HepG2 (cell line): Measurements from ENCODE around the gene SH3D19. TPM values are rescaled to one million over a fixed set of nuclear protein-coding genes. Genes with fewer than 3 reads are reported as not detected.

ENCODE experiments used
- ATAC-seq: fragments of 200-7000 bp; cut with Tn5 transposase; 3 replicates; pipeline ENCODE4 v1.9.1; 2020; ENCODE audit warnings: mild to moderate bottlenecking, moderate library complexity
- BruUV-seq: library from RNA; stranded (reverse); fragments of 400-500 nt; replicated peaks from 2 replicates; lab custom pipeline; 2021; lab: Mats Ljungman, UMichigan
- CTCF ChIA-PET: fragments of 300-600 bp; formaldehyde crosslinking; extraction: SDS; loops from one replicate; lab custom pipeline; 2021; ENCODE audit warnings: low total read pairs, inconsistent platforms, low intra/inter-chr PET ratio; lab: Yijun Ruan, JAX
- POLR2A ChIA-PET: fragments of 350-600 bp; sonication (Branson Sonifier 250); formaldehyde crosslinking; loops from one replicate; lab custom pipeline; 2020; ENCODE audit warnings: antibody characterized with exemption, inconsistent platforms; lab: Yijun Ruan, JAX
- DNase-seq: peaks from one replicate; pipeline ENCODE4 v3.0.0-alpha.2; 2015; ENCODE audit warnings: low spot score
- FAIRE-seq: peaks from 3 replicates; lab custom pipeline; 2011; peaks lifted over from hg19 to GRCh38; lab: Jason Lieb, UNC
- H2AFZ ChIP-seq: one replicate; pipeline ENCODE4 v1.6.1; 2011; ENCODE audit warnings: low read length, inconsistent platforms
- H3K27ac ChIP-seq: fragments of 300-600 bp; 3 replicates; pipeline ENCODE4 v1.8.0; 2011; ENCODE audit warnings: mixed run types, mild to moderate bottlenecking, mixed read lengths, low read length, inconsistent platforms; ENCODE audit not compliant: insufficient read depth; ENCODE audit errors: extremely low read length
- H3K27me3 ChIP-seq, 2 experiments: fragments of 200-600 bp in 1 of 2; 2 replicates in 1 of 2; 3 replicates in 1 of 2; pipeline versions ENCODE4 v1.6.0 to v1.8.0; 2011; ENCODE audit warnings: low read length in 2 of 2, mild to moderate bottlenecking in 2 of 2, moderate library complexity in 2 of 2, inconsistent platforms in 1 of 2; ENCODE audit not compliant: insufficient read depth in 2 of 2, control insufficient read depth in 1 of 2
- H3K36me3 ChIP-seq, 2 experiments: fragments of 200-600 bp in 1 of 2; replicated peaks in 1 of 2; 2 replicates in 1 of 2; 3 replicates in 1 of 2; pipeline versions ENCODE4 v1.5.1 to v1.8.0; 2011; ENCODE audit warnings: low read length in 2 of 2, inconsistent platforms in 1 of 2; ENCODE audit not compliant: insufficient read depth in 2 of 2, control insufficient read depth in 1 of 2
- H3K4me1 ChIP-seq: 2 replicates; pipeline ENCODE4 v1.5.1; 2012; ENCODE audit warnings: low read length, inconsistent platforms; ENCODE audit not compliant: insufficient read depth
- H3K4me2 ChIP-seq: 2 replicates; pipeline ENCODE4 v1.6.0; 2011; ENCODE audit warnings: low read depth, low read length, inconsistent platforms
- H3K4me3 ChIP-seq, 3 experiments: fragments of 200-600 bp in 1 of 3; sonication (generic), shearing (Covaris generic) in 1 of 3; replicated peaks in 1 of 3; 2 replicates each; pipeline ENCODE4 v1.5.1; 2011 to 2016; ENCODE audit warnings: low read length in 3 of 3, inconsistent platforms in 2 of 3, low read depth in 2 of 3, mild to moderate bottlenecking in 2 of 3, control low read depth in 1 of 3, mixed read lengths in 1 of 3; ENCODE audit not compliant: insufficient read depth in 1 of 3
- H3K79me2 ChIP-seq: one replicate; pipeline ENCODE4 v1.6.1; 2011; ENCODE audit warnings: low read length, inconsistent platforms; ENCODE audit not compliant: insufficient read depth
- H3K9ac ChIP-seq: 2 replicates; pipeline ENCODE4 v1.6.0; 2011; ENCODE audit warnings: mild to moderate bottlenecking, low read depth, low read length, inconsistent platforms; ENCODE audit not compliant: insufficient read depth
- H3K9me3 ChIP-seq: 2 replicates; pipeline ENCODE4 v1.5.1; 2012; ENCODE audit warnings: mild to moderate bottlenecking, low read length
- H4K20me1 ChIP-seq: 2 replicates; pipeline ENCODE4 v1.6.0; 2011; ENCODE audit warnings: inconsistent platforms, mild to moderate bottlenecking, low read length, moderate library complexity; ENCODE audit not compliant: insufficient read depth
- HNRNPL ChIP-seq: fragments of 200-400 bp; formaldehyde crosslinking; IDR thresholded peaks from 2 replicates; pipeline ENCODE4 v1.6.1; 2017; ENCODE audit warnings: mild to moderate bottlenecking, low read depth, low read length
- HOXD1 ChIP-seq: sonication (generic); formaldehyde crosslinking; IDR thresholded peaks from 2 replicates; pipeline ENCODE4 v1.5.0; 2020; ENCODE audit warnings: missing genetic modification reagents
- NFIC ChIP-seq: IDR thresholded peaks from 2 replicates; pipeline ENCODE4 v1.6.1; 2012; ENCODE audit warnings: mild to moderate bottlenecking, low read length, inconsistent platforms
- PAF1 ChIP-seq: IDR thresholded peaks from 2 replicates; pipeline ENCODE4 v1.6.1; 2016; ENCODE audit warnings: missing genetic modification reagents, missing compliant biosample characterization
- PHF8 ChIP-seq: sonication (generic); formaldehyde crosslinking; IDR thresholded peaks from 2 replicates; pipeline ENCODE4 v1.5.0; 2020; ENCODE audit warnings: missing genetic modification reagents
- POLR2AphosphoS5 ChIP-seq: IDR thresholded peaks from 2 replicates; pipeline ENCODE4 v1.6.1; 2012; ENCODE audit warnings: low read depth, low read length
- RBFOX2 ChIP-seq: fragments of 200-400 bp; formaldehyde crosslinking; IDR thresholded peaks from 2 replicates; pipeline ENCODE4 v1.6.1; 2017; ENCODE audit warnings: low read depth, mild to moderate bottlenecking, low read length
- RBM22 ChIP-seq: fragments of 200-400 bp; formaldehyde crosslinking; optimal IDR thresholded peaks from 2 replicates; pipeline ENCODE3; 2017; ENCODE audit warnings: mild to moderate bottlenecking, low read length, moderate library complexity
- ZNF639 ChIP-seq: conservative IDR thresholded peaks from 2 replicates; pipeline ENCODE4 v1.6.1; 2018; ENCODE audit warnings: missing genetic modification reagents
- WGBS: methylation state at CpG from one replicate; pipeline ENCODE4 v1.1.6; 2017; ENCODE audit warnings: low lambda C conversion rate; 5-methylcytosine and 5-hydroxymethylcytosine counted together
- in situ Hi-C: cut with HindIII; loops from 2 replicates; pipeline ENCODE4 v1.10.0; 2017; ENCODE audit warnings: low pct_unique_long_range_greater_than_20kb; ENCODE audit not compliant: extremely low pct_ligation_motif_present
- intact Hi-C: fragments of 100-400 bp; cut with micrococcal nuclease; formaldehyde crosslinking; loops from one replicate; pipeline ENCODE4 v1.10.0; 2022; ENCODE audit not compliant: unreplicated experiment
- polyA plus RNA-seq, 8 experiments: library from polyadenylated mRNA; depleted of rRNA in 3 of 8; stranded (reverse) in 7 of 8; unstranded in 1 of 8; fragments of >200 nt; fragmentation: Illumina TruSeq in 4 of 8; extraction: Trizol in 4 of 8; gene quantifications; 2 replicates each; pipeline versions ENCODE4 v1.2.1 to v1.2.3, GENCODE V29; 2011 to 2016; ENCODE audit warnings: low read depth in 4 of 8, missing spikeins in 1 of 8, mixed read lengths in 1 of 8; ENCODE audit not compliant: insufficient read depth in 1 of 8
- total RNA-seq, 5 experiments: library from RNA; depleted of rRNA; stranded (reverse); fragments of >200 nt; fragmentation: Illumina TruSeq; extraction: Trizol; gene quantifications; 2 replicates each; pipeline ENCODE4 v1.2.3, GENCODE V29; 2016; ENCODE audit warnings: low read depth in 1 of 5

Gene SH3D19
- total and polyA plus RNA-seq, 2 of the 13 experiments (the other 11 are each of a cell fraction or from before 2014, with no cell fraction given), result 31.2 to 38.0 TPM

- TF ChIP-seq RBM22, result peak; percentile 32
- peak; percentile 72 for TF ChIP-seq RBFOX2
- TF ChIP-seq PAF1 (CRISPR knock-in tag), result peak; percentile 72; the same call in 1 of the 2 replicates
- TF ChIP-seq ZNF639 (CRISPR knock-in tag), result no peak
- 0 out of 2 replicates have a peak, but pooled peaks have one; percentile 44 for TF ChIP-seq NFIC
- no peak for TF ChIP-seq PHF8
- peak; percentile 48 for TF ChIP-seq POLR2AphosphoS5
- TF ChIP-seq HNRNPL, result 0 out of 2 replicates have a peak, but pooled peaks have one; percentile 29
- TF ChIP-seq HOXD1 (CRISPR knock-in tag), result no peak
- DNase-seq, result no peak
- no peak overlapping the region for H3K27ac ChIP-seq
- CTCF ChIA-PET, result no interaction called here
- H3K36me3 ChIP-seq, result peaks cover 4 to 38% of the 10 kb centered on the region in 2 experiments; a peak in 4 of 5 replicates
- no peaks in the 10 kb centered on the region for H3K9me3 ChIP-seq
- ATAC-seq, result no peak
- POLR2A ChIA-PET, result no interaction called here
- 94% methylated on average over 1 of the region's 1 CpG for WGBS
- FAIRE-seq, result no peak
- no peaks in the 10 kb centered on the region; a peak in 1 of 5 replicates for H3K27me3 ChIP-seq
- H3K4me1 ChIP-seq, result peaks cover 15% of the 10 kb centered on the region
- peaks cover 31% of the 10 kb centered on the region for H3K79me2 ChIP-seq
- H4K20me1 ChIP-seq, result peaks cover 44% of the 10 kb centered on the region
- in situ Hi-C loops (loop anchor here (25.0 kb wide), 1 partner anchor 258 kb away; no protein-coding TSS in a partner anchor), intact Hi-C loops (no loop called here)
- BruUV-seq, result no TSS peak
- no peak overlapping the region for H3K4me2 ChIP-seq
- no peak overlapping the region for H2AFZ ChIP-seq
- H3K4me3 ChIP-seq, result no peak overlapping the region
- no peak overlapping the region for H3K9ac ChIP-seq
Observed at GRCh38 chr4:151104621-151105020, 220.8 kb downstream of the SH3D19 start.
